NB4 (cell line): Measurements from ENCODE around the gene CSN2.

Experiments used
- POLR2A ChIP-seq: IDR thresholded peaks from 2 replicates; pipeline ENCODE4 v1.6.1; 2011; ENCODE audit warnings: mild to moderate bottlenecking; ENCODE audit not compliant: insufficient read length; ENCODE audit errors: extremely low read depth
- TF ChIP-seq, protein P1 (sequence below): IDR thresholded peaks from one replicate; pipeline ENCODE4 v1.5.1; 2012; ENCODE audit warnings: low read depth, low read length

DNA sequence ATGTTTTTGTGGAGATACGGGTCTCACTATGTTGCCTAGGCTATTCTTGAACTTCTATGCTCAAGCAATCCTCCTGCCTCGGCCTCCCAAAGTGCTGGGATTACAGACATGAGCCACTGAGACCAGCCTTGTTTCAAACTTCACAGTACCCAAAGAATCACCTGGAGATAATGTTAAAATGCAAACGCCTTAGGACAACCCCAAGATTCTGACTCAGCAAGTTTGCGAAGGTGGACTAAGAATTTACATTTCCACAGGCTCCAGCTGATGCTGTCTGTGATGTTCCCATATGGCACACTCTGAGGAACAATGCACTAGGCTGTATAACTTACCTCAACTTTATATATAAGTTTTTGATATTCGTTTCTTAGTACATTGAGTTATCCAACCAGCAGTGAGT lies 29.3 kb upstream of the CSN2 start:
- TF ChIP-seq POLR2A, result no peak
- TF ChIP-seq, protein P1, sequence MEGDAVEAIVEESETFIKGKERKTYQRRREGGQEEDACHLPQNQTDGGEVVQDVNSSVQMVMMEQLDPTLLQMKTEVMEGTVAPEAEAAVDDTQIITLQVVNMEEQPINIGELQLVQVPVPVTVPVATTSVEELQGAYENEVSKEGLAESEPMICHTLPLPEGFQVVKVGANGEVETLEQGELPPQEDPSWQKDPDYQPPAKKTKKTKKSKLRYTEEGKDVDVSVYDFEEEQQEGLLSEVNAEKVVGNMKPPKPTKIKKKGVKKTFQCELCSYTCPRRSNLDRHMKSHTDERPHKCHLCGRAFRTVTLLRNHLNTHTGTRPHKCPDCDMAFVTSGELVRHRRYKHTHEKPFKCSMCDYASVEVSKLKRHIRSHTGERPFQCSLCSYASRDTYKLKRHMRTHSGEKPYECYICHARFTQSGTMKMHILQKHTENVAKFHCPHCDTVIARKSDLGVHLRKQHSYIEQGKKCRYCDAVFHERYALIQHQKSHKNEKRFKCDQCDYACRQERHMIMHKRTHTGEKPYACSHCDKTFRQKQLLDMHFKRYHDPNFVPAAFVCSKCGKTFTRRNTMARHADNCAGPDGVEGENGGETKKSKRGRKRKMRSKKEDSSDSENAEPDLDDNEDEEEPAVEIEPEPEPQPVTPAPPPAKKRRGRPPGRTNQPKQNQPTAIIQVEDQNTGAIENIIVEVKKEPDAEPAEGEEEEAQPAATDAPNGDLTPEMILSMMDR, result no peak
